Measurements from ENCODE around the gene CCDC12.

DNA sequence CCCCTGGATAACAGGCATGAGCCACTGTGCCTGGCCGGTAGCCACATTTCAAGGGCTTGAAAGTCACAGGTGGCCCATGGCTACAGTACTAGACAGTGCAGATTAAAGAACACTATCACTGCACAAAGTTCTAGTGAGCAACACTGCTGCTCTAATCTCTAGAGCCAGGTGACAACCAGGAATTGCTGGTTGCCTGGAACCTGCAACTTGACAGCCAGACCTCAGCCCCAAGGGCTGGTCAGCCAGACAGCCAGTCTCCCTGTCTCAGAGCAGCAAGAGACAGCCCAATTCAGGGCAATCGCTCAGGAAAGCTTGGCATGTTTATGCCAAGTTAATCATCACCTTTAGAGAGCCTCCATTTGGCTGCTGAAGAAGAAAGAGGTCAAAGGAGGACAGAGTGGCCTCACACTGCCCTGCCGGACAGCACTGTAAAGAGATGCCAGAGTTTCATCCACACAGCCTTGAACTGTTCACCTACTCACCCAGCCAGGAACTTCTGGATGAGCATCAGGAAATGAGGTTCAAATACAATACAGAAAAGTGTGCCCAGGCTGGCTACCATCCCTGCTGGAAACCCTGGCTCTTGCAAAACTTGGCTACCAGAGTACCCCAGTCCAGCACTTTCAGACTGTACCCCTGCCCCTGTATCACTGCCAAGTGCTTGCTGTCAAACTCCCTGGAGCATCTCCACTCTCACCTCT lies 6.0 kb downstream of the CCDC12 start:
- TF ChIP-seq EZH2 (IDR thresholded peaks at IDR 0.05; ENCODE audit: insufficient read depth, poor library complexity, severe bottlenecking) (no peak), EZH2phosphoT487 (IDR thresholded peaks at IDR 0.05; ENCODE audit: insufficient read depth, low read depth) (no peak)

Data from GM23248 (cell line).